Stimulated activated CD8-positive, alpha-beta memory T cell treated with anti-CD3 and anti-CD28 coated beads, Interleukin-4, amount 100 ng/mL, for 48 hours (primary cell): ENCODE measurements around the gene EMILIN3.

Experiments
- DNase-seq: peaks from one replicate; pipeline ENCODE4 v3.0.0-alpha.2; 2020

The EMILIN3 gene

GRCh38 chr20:41390889-41391288, 24.3 kb upstream of the EMILIN3 start:
- no peak for DNase-seq

GRCh38 chr20:41387444-41387851, 20.8 kb upstream of the EMILIN3 start:
- no peak for DNase-seq

GRCh38 chr20:41386502-41387427, 20.1 kb upstream of the EMILIN3 start:
- no peak for DNase-seq

- DNase-seq: no peak
Observed at GRCh38 chr20:41382791-41383305, 16.2 kb upstream of the EMILIN3 start.

- no peak for DNase-seq
Observed at GRCh38 chr20:41380551-41381193, 14.1 kb upstream of the EMILIN3 start.

GRCh38 chr20:41379551-41379950, 12.9 kb upstream of the EMILIN3 start:
- DNase-seq: no peak

DNA sequence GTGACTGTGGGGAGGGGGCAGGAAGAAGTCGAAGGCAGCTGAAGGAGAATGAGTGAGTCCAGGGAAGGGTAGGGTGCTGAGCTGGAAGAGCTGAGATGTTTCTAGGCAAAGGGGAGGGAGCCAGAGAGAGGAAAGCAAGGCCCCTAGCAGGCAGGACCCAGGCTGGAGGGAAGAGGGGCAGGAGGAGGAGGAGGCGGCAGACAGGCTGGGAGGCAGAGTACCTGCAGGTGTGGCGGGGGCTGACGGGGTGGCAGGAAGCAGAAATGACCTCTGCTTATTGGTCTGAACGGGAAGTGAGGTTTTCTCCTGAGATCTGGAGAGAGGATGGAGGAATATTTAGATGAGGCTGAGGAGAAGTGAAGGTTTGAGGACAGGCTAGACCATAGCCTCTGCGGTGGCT, 10.7 kb upstream of the EMILIN3 start:
- DNase-seq: no peak

- DNase-seq: no peak
Observed at GRCh38 chr20:41376349-41376748, 9.7 kb upstream of the EMILIN3 start.

- DNase-seq: no peak
Observed at GRCh38 chr20:41375846-41376245, 9.2 kb upstream of the EMILIN3 start.

GRCh38 chr20:41373931-41374920, 7.6 kb upstream of the EMILIN3 start:
- no peak for DNase-seq

GRCh38 chr20:41373251-41373783, 6.7 kb upstream of the EMILIN3 start:
- DNase-seq: no peak

- DNase-seq: no peak
Observed at GRCh38 chr20:41371371-41371770, 4.8 kb upstream of the EMILIN3 start.

DNA sequence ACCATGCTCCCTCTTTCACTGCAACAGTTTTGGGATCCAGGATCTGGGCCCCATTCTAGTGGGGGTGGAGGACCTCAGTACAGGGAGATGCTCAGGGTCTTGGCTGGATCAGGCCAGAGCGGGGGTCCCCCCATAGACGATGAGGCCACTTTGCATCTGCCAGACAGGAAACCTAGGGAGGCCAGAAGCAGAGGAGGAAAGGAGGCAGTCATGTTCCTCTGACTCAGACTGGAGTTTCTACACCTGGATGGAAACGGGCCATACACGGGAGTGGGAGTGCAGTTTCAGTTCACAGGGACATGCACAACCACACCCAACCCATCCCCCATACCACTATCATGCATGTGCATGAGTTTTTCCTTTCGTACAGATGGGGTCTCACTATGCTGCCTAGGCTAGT, 3.6 kb upstream of the EMILIN3 start:
- DNase-seq: no peak

DNA sequence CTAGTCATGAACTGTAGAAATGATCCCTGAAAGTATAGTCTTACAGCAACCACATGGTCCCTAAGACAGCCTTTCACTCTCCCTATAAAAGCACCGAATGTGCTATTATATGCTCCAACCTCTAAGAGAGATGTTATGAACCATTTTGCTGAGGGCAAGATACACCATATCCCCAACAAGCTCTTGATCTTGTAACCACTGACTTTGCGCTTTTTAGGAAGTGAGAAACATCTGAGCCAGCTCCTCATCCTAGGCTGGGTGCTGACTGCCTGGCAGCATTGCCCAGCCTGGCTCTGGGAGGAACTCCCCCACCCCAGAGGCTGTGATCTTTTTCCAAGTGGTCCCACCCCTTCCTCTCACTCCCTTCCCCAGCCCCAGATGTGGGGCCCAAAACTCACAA, 3.1 kb upstream of the EMILIN3 start:
- DNase-seq: no peak

DNA sequence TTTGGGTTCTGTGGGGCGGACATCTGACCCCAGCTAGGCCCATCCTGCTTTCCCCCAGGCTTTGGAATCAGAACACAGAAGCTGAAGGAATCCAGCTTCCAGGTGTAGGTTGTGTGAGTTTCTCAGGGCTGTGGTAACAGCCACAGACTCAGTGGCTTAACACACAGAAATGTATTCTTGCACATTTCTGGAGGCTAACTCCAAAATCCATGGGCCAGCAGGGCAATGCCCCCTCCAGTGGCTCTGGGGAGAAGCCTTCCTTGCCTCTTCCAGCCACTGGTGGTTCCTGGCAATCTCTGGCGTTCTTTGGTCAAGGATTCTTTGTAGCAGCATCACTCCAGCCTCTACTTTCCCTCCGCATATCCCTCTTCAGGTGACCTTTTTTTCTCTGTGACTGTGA, 1.3 kb upstream of the EMILIN3 start:
- DNase-seq: no peak

DNA sequence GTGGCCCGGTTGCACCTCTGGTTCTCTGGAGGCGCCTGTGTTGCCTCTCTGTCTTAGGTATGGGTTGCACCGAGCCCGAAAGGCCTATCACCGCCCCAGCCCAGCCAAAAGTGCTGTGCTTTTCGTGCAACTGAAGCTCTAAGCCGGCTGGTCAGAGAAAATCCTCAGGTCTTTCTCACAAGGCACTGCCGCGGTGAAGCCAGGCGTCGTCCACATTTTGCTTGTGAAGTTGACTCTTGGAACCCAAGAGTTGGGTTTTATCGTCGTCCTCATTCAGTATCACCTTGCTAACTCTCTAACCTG, 726 bp upstream of the EMILIN3 start:
- DNase-seq: no peak

DNA sequence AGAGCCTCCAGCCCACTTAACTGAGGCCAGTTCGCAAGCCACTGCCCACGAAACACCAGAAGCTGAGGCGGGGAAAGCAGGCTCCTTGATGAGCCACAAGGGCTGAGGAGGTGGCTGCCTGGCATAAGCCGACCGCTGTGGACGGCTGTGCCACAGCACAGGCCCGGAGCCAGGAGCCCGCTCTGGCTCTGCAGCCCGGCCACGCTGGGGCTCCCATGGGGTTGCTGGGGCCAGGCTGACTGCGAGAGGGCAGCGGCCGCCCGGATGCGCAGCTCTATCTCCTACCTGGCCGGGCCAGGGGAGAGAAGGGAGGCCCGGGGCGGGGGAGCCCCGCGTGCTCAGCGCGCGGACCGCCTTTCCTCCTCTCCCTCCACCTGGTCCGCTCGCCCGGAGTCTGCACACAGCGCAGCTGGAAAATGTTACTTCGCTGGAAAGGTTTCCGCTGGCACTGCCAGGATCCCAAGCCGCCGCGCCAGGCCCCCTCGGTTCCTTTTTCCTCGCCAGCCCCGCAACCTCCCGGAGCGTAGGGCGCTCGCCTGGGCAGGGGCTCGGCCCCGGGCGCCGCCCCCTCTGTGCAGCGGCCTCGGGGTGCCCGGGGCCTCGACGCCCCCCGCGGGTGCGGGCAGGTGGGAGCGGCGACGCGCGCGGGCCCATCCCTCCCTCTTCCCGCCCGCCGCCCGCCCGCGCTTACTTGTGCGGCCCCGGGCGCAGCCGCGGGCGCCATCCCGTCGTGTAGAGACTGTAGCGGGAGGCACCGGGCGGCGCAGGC, 657 bp downstream of the EMILIN3 start:
- no peak for DNase-seq

DNA sequence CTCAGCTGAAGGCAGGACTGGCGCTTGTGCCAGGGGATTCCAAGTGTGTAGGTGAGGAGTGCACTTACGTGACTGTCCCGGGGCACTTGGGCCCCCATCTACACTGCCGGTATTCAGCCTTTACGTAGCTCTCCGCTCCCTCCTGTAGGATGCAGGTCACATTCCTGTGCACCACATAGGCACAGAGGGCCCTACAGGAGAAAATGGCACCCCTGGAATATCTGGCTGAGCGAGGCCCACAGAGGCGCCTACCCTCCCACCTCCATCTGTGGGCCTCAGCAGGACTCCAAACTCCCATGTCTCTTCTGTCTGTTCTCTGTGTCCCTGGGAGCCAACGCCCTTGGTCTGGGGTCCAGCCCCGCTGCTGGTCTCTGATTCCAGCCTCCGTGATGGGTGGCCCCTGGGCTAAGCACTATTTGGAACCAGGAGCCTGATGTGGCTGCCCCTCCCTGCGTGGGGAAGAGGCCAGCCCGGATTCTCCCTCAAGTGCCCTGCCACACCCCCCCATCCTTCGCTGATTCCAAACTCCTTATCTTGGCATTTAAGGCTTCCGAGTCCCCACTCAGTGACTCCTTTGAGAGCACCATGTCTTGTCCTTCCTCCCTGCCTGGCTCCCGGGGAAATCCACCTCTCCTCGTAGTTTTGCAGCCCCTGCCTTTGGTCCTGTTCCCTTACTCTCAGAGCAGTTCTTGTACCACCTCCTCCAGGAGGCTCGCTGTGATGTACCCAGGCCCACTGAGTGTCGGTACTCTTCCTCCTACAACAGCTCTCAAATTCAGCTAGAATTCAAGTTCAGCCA, 1.5 kb downstream of the EMILIN3 start:
- DNase-seq: no peak

- no peak for DNase-seq
Observed at GRCh38 chr20:41364236-41364855, 2.3 kb downstream of the EMILIN3 start.

- no peak for DNase-seq
Observed at GRCh38 chr20:41363601-41364000, 3.0 kb downstream of the EMILIN3 start.

- no peak for DNase-seq
Observed at GRCh38 chr20:41362748-41363140, 3.9 kb downstream of the EMILIN3 start.
